GM19468 (cell line): ENCODE data around the gene FAM162B.
"Not testable (repeated sequence)": the region's sequence is repeated elsewhere in the genome, so short reads cannot be mapped to it uniquely, and the experiment has no call there.

Source experiments
- ATAC-seq: cut with Tn5 transposase; IDR thresholded peaks from one replicate; pipeline ENCODE4 v1.9.1; 2021; ENCODE audit warnings: mild to moderate bottlenecking, moderate library complexity, moderate number of reproducible peaks; ENCODE audit not compliant: unreplicated experiment; ENCODE audit errors: extremely low read depth

Gene FAM162B

DNA sequence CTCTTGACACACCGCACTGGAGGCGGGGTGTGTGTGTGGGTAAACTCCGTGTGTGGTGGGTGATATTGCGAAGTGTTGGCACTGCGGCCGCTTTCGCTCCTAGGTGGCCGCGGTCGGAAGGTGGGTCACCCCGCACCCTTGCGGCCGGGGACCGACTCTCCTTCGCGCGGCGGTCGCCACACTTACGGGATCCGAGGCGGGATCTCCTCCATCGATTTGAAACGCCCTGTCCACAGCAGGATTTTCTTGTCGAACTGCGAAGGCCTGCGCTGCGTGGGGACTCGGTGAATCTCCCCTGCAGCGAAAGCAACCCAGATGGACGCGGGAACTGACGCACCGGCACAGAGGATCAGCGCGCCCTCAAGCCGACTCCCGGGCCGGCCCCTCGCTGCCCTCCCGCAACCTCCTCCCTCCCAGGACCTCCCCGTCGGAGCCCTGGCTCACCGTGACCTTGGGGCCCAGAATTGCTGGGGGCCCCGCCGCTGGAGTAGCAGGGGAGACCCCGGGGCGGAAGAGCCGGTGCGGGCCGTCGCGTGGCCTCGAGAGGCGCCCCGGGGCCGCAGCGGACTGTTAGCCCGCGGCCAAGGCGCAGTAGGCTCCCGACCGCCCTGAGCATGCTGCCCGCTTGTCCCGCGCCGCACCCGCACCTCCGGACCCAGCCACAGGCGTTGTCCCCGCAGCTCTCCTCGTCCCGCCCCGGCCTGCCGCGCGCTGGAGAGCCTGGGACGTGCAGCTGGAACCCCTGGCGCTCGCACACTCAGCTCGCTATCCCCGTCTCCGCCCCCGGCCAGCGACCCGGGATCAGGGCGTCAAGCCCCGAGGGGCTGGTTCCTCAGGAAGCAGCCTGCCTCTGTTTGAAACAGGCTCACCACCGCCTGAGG lies at the start of gene FAM162B:
FAM162B (minus strand) TSS at position 759 of the 881 bp plus-strand sequence; CDS start at position 616, 143 bp downstream.
- no peak for ATAC-seq

DNA sequence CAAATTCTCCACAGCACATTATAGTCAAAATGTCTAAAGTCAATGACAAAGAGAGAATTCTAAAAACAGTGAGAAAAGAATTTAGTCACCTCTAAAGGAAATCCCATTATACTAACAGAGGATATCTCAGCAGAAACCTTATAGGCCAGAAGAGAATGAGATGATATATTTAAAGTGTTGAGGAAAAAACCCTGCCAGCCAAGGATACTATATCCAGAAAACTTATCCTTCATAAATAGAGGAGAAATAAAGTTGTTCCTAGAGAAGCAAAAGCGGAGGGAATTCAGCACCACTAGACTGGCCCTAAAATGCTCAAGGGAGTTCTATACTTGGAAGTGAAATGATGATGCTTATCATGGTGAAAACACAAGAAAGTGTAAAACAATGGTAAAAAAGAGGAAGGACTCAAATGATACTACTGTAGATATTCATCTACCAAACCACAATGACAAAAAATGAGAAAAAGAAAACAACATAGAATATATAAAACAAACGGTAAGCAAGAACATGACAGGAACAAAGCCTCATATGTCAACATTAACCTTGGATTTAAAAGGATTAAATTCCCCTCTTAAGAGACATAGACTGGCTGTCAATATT lies 46.6 kb upstream of the FAM162B start:
- ATAC-seq: no peak

DNA sequence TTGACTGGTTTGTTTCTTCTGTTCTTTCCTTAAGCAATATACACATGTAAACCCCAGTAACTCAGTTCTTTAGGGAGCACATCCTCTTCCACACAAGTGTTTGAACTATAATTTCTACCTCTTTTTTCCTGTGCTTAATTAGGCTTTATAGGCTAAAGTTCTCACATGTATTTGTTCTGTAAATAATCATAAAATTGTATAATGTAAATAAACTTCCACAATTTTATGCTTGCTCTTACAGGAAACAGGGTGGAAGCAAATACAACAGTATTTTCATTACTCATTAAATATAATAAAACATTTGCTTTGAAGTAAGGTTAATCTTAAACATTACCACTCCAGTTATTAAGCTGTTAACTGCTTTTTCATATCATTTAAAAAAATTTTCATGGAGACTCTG lies 36.5 kb upstream of the FAM162B start:
- no peak for ATAC-seq

DNA sequence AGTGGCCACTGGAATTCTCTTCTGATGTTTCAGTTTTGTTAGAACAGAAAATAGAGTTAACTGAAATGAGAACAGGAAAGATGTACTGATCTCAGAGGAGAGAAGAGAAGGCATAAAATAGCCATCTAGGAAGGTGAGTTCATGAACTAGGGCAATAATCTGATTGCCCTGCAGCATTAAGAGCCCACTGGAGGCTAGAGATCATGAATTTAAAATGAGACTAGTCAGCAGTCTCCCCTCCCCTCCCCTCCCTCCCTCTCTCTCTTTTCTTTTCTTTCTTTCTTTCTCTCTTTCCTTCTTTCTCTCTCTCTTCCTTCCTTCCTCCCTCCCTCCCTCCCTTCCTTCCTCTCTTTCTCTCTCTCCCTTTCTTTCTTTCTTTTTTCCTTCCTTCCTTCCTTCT lies 34.4 kb upstream of the FAM162B start:
- no peak for ATAC-seq

DNA sequence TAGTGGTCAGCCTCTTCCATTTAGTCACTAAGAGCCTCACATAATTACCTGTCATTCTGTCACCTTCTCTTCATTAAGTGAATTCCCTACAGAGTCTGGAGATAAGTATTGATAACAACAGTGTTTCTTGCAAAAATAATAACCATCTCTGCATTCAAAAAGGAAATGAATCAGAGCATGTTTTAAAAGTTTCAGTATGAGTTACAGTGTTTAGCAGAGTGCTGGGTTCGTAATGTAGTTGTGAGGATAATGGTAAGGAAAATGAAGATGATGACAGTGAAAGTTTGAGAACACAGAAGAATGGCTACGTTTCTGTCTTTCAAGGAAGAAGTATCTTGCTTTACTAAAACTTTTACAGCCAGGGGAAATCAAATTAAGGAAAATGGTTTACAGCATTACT lies 32.1 kb upstream of the FAM162B start:
- ATAC-seq: no peak

DNA sequence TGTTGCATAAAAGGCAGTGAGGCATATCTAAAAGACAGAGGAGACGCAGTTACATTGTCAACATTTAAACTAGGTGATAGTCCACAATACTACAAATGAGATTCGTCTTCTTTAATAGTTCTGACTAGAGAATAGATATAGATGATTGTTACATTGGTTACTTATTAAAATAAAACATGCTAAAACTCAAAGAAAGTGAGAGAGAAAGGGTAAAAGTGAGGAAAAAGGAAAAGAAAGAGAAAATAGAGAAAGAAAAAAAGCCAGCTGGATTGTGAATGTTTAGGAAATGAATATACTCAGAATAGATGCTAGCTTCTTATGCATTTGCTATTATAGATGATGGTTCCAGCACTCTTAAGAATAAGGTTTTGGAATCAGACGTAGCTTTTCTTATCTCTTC lies 27.7 kb upstream of the FAM162B start:
- ATAC-seq: no peak

DNA sequence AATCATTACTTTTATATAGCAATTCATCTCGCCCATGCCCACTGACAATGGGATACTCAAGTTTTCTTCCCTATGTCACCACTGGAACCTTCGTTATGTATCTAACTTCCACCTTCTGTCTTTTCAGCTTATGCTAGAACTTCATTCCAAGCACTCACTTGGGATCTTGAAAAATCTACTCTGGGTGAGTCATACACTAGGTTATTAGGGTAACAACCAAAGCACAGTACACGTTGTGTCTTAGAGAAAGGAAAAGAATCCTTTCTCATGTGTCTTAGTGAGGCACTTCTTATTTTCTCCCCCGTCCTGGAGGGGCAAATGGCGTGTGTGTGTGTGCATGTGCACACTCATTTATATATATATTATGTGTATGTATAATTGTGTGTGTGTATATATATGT lies 18.3 kb upstream of the FAM162B start:
- no peak for ATAC-seq

DNA sequence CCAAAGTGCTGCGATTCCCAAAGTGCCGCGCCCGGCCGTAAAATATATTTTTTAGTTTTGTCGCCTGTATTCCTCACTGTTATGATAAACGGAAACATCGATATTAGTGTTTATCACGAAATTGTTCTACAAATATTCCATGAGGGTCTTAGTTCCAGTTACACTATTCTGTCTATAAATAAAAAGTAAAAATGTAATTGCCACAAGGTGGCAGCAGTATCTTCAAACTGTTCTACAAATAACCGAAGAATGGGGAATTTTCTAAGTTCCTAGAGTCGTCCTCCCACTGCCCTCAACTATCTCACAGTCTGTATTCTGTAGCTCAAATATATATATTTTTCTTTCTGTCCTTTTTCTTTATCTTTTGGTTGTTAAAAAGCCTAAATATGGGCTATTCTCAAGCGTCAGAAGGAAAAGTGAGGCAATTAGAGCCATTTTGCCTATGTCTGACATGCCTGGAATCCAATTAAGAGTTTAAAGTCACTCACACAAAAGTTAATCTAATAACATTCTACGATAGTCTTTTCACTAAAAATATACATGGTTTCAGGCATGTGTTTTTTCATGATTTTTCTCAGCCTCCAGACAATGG lies 14.2 kb upstream of the FAM162B start:
- ATAC-seq: no peak

DNA sequence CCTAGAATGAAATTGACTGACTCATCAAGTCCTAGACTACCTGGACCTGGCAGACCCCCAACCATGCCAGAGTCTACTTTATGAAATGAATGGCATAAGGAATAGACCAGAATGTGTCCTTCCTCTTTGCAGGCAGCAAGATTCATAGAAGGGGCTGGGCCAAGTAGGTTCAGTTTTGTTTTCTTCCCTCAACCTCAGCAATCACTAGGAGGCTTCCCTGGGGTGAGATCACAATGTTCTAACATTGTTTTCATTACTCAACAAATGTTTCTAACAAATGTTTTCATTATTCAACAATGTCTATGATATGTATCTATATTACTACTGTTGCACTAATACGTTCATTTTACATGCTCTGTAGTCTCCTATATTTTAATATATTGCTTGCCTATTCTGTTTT lies 8.4 kb upstream of the FAM162B start:
- no peak for ATAC-seq

DNA sequence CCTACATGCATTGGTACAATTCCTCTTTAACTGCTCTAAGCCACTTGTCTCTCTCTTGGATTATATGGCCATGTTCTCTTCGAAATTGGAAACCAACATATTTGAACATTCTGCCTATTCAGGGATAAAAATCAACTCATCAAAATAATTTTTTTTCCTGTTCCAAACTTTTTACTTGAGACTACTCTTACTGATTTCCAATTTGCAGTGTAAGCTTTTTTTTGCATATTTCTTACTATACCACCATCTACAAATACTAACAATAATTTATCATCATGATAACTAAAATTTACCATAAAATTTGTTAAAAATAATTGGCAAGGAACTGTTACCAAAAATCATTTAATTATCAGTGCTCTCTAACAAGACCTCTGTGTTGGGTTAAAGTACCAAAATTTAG lies 6.9 kb upstream of the FAM162B start:
- no peak for ATAC-seq

DNA sequence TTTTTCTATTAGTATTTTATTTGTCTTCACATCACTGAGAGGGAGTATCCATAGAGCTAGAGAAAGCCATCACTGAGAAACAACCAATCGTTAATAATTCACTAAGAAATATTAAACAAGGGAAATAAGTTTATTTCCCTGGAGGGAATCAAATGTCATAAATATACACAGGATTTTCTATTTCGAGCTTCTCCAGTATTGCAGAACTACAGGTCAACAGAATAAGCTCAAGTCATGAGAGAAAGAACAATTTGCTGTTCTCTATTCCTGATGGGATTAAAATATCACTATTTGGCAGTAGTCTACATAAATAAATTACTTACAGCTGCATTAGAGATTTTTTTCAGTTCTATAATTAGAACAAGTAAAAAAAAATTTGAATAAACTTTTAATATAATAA lies 2.2 kb upstream of the FAM162B start:
- no peak for ATAC-seq

DNA sequence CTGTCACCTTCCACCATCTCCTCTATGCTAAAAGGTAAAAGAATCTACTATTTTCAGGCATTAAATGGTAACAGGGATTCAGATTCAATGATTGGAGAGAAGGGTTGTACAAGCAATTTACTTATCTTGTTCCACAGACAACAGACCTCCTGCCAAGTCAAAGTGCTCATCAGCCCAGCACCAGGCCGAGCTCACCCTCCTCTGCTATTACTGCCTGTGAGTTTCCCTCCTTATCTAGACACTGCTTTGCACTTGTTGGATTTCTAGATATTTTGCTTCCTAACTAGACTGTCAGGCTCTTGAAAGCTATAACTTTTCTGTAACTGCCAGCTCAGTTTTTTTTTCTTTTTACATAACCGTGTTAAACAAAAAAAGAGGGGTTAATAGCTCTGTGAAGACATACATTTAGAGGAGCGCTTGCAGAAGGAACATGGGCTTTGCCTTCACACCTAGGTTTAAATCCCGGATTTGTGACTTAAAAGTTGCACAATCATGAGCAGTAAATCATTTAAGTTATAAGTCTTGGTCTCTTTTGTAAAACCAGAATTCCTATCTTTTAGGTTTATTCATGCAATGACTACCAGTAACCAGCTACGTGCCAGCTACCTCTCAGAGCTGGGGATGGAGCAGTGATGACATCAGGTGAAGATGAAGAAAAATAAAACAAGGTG lies 1.1 kb upstream of the FAM162B start:
- no peak for ATAC-seq

DNA sequence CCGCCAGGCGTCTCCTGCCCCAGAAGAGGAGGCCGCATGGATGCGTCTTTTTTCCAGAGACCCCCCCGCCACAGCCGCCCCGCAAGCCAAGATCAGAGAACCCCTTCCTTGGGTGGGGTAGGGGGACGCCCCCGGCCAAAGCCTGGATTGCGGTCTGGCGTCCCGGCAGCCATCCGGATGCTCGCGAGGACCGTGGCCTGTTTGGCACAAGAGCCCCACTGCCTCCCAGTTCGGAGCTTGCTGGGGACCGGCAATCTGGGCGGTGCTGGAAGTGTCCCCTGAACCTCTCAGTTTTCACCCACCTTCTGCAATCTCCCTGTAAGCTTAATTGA lies 924 bp downstream of the FAM162B start:
- ATAC-seq: no peak

DNA sequence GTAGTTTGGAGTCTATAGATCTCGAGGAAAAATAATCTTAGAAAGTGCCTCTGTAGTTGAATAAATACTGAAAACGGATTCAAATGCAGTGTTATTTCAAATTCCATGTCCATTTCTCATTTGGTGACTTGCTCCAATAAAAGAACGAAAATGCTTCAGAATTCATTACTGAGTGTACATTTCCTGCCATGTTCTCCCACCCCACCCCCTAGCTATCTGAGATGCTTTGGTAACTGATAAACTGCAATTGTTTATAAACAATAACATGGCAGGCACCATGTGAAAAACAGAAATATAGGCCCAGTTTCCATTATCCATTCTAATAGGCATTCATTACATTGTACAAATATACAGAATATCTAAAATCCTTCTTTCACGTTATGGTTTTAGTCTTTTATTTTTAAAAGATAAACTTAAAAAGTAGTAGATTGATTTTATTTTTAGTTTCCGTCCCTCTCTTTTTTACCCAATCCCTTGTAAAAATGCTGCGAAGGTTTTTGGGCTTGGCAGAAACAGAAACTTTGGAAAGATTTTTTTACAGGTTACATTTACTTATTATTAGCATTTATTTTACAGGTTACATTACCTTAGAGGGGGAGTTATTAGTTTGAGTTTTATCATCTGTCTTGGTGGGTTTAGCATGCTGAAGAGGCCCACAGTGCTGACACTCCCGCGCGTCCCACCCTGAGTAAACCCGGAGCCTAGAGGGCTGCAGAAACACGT lies 1.5 kb downstream of the FAM162B start:
- ATAC-seq: no peak

DNA sequence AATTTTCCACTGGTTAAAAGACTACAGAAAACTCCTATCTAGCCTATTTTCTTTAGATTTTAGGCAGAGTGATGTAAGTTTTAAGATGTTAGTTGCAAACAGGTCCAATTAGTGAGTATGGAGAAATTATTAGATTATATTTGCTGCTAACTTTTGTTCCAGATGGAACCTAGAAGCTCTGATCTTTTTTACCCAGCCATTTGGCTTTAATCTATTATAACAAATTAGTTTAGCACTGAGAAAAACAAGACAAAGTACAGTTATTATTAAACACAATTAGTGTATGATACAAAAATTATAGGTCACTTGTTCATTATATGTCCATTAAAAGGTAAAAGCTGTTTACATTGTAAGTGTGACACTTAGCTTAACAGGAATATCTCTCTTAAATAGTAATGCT lies 2.5 kb downstream of the FAM162B start:
- no peak for ATAC-seq

DNA sequence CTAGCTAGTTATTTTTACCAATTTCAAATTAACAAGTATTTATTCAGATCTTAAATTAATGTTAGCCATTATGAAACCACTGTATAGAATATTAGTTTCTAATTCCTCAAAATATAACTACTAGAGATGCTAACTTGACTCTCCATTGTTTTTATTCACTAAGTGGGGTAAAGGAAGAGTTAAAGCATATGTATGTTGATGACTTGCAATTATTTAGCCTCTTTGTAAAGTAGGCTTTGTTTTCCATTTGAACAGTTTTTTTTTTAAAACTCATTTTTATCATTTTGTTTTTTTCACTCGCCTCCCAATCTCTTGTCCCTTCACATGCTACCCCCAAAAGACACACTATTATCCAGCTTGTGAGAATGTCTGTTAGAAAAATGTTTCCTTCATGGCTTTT lies 3.3 kb downstream of the FAM162B start:
- no peak for ATAC-seq

DNA sequence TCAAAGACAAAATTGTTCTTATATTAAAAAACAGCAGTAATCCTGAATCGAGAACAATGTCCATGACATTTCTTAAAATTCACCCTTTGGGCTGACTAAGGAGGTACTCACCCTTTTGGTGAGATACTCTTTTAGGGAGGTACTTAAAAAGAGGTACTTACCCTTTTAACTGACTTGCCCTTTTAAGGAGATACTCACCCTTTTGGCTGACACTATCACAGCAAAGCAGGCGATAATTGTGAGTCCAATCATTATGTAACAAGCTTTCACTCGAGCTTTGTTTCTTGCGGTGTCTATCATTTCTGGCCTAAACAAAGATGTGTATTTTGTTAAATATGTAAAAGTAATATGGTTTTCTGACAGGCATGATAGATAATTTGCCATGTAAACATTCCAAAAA lies 3.7 kb downstream of the FAM162B start:
- no peak for ATAC-seq

DNA sequence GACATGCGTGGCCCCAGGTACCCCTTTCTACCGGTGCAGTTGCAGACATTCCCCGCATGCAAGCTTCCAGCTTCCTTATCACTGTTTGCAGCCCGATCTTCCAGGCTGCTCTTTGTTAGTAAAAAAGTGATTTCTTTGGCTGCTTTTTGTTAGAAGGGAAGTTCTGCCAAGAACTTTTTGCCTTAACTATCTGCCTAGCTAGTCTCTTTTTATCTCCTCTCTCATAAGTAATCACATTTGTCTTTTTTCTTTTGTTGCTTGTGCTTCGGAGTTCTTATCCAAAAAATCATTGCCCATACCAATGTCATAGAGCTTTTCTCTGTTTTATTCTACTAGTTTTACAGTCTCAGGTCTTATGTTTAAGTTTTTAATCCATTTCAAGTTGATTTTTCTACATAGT lies 20.3 kb downstream of the FAM162B start:
- no peak for ATAC-seq

DNA sequence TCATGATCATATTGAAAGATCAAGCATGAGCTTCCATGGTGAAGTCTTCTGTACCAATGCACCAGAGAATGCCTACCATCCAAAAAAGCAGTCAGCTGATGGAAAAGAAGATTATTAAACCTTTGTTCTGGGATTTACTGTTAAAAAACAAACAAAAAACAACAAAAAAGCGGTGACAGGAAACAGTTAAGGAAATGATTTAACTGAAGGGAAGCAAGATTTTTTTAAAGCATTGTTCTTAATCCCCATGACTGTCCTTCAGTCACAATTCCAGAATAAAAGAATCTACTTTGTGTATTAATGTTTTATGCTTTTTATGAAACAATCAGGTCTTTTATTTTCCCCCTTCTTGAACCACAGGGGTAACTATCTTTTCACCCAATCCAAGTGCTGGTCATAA lies 23.9 kb downstream of the FAM162B start:
- no peak for ATAC-seq

DNA sequence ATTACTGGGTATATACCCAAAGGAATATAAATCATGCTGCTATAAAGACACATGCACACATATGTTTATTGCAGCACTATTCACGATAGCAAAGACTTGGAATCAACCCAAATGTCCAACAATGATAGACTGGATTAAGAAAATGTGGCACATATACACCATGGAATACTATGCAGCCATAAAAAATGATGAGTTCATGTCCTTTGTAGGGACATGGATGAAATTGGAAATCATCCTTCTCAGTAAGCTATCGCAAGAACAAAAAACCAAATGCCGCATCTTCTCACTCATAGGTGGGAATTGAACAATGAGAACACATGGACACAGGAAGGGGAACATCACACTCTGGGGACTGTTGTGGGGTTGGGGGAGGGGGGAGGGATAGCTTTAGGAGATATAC lies 25.0 kb downstream of the FAM162B start:
- not testable (repeated sequence) for ATAC-seq
